Prostate gland (tissue), 2 donors: Measurements from ENCODE around the gene MEF2D.

Experiments
- POLR2AphosphoS5 ChIP-seq: sonication (generic); formaldehyde crosslinking; IDR thresholded peaks from one replicate; pipeline ENCODE4 v1.6.1; 2017; ENCODE audit warnings: antibody characterized with exemption
- TF ChIP-seq, protein P1 (sequence below), 4 experiments: fragments of 200-600 bp in 2 of 4; fragments of 450-650 bp in 2 of 4; sonication (generic) in 2 of 4; IDR thresholded peaks; 1 replicate in 3 of 4; 2 replicates in 1 of 4; pipeline ENCODE4 v1.5.1; 2016 to 2019; ENCODE audit warnings: antibody characterized with exemption in 4 of 4, mild to moderate bottlenecking in 2 of 4, moderate library complexity in 2 of 4

DNA sequence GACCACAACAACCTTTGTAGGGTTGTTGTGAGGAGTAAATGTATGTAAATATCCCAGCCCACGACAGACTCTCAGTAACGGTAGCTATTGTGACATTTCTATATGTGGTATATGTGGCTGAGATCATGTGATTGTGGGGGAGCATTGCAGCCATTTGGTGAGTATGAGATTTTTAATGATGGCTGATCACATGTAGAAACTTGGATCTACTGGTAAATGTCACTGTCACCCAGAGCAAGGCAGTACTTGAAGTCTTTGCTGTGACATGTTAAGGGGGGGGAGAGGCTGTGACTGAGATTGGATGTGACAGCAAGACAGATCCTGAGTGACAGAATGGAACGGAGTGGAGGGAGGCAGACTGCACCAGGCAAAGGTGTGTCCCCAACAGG, 23.9 kb upstream of the MEF2D start:
- TF ChIP-seq, protein P1, sequence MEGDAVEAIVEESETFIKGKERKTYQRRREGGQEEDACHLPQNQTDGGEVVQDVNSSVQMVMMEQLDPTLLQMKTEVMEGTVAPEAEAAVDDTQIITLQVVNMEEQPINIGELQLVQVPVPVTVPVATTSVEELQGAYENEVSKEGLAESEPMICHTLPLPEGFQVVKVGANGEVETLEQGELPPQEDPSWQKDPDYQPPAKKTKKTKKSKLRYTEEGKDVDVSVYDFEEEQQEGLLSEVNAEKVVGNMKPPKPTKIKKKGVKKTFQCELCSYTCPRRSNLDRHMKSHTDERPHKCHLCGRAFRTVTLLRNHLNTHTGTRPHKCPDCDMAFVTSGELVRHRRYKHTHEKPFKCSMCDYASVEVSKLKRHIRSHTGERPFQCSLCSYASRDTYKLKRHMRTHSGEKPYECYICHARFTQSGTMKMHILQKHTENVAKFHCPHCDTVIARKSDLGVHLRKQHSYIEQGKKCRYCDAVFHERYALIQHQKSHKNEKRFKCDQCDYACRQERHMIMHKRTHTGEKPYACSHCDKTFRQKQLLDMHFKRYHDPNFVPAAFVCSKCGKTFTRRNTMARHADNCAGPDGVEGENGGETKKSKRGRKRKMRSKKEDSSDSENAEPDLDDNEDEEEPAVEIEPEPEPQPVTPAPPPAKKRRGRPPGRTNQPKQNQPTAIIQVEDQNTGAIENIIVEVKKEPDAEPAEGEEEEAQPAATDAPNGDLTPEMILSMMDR (IDR thresholded peaks at IDR 0.05), result no peak
- TF ChIP-seq POLR2AphosphoS5, result no peak
